ENCODE data around the gene LAMA5. TPM values are rescaled to one million over a fixed set of nuclear protein-coding genes. Genes with fewer than 3 reads are reported as not detected.

Gene LAMA5
- total and polyA plus RNA-seq, 2 of the 8 experiments (the other 6 are each of a cell fraction or from before 2014, with no cell fraction given) = 34.4 to 225 TPM

DNA sequence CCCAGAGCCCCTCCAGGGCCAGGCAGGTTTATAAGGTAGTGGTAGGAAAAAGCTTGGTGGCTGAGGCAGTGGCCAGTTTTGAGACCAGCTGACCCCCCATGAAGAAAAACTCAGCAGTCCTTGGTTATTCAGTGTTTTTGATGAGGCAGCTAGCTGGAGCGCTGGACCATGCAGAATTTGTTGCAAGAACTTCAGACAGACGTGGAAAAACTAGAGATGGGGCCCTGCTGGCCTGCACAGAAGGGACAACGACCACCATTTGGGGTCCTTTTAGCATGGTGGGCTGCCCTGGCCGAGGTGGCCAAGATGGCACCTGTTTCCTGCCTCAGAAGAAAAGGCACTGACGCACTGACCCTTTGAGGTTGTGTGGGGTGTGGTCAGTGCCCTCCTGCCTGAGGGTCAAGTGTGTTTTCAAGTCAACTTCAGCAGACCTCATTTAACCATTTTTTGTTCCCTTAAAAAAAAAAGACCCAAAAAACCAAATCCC, 22.5 kb upstream of the LAMA5 start:
- H2BK120ac ChIP-seq (replicated peaks; ENCODE audit: low read depth, low read length) = no peak overlapping the region
- H3K14ac ChIP-seq (ENCODE audit: insufficient read length) = no peak overlapping the region
- H3K9me3 ChIP-seq (ENCODE audit: insufficient read depth in 2 of 2, low read depth in 1 of 2, low read length in 1 of 2) = no peaks in the 10 kb centered on the region
- no peak overlapping the region for H3K56ac ChIP-seq (replicated peaks; ENCODE audit: insufficient read length, low read depth, low read length)
- H3K79me1 ChIP-seq (ENCODE audit: low read depth, low read length) = peaks cover 10% of the 10 kb centered on the region
- H3K4me1 ChIP-seq (replicated peaks in 1 of 4; ENCODE audit: control insufficient read depth in 3 of 4, insufficient read depth in 4 of 4, low read length in 3 of 4) = peaks cover 0 to 8% (median 2%) of the 10 kb centered on the region in 4 experiments; a peak in 5 of 7 replicates
- no peak overlapping the region for H3K18ac ChIP-seq (ENCODE audit: extremely low read depth, low read length)
- no peak overlapping the region for H2BK5ac ChIP-seq (ENCODE audit: low read depth, low read length)
- no peaks in the 10 kb centered on the region for H3K27me3 ChIP-seq (replicated peaks in 1 of 4; ENCODE audit: control insufficient read depth in 3 of 4, extremely low read depth in 1 of 4, insufficient read depth in 3 of 4, low read length in 3 of 4)
- ChIA-PET POLR2A (ENCODE audit: partially characterized antibody) (interaction anchor here (0.6 to 9.0 kb wide), 18 partner anchors 9 to 91 kb away, joined by 3 to 176 read pairs (median 6); partner anchors contain the start of genes ADRM1 and LAMA5), CTCF (ENCODE audit: partially characterized antibody) (interaction anchor here (0.8 to 9.6 kb wide), 4 partner anchors 13 to 84 kb away, joined by 3 to 103 read pairs (median 3); no protein-coding TSS in a partner anchor)
- no peak overlapping the region for H3K23ac ChIP-seq (ENCODE audit: insufficient read length)
- H2BK15ac ChIP-seq (ENCODE audit: low read length) = no peak overlapping the region
- peaks cover 4 to 34% of the 10 kb centered on the region in 2 experiments; a peak in 3 of 4 replicates for H3K79me2 ChIP-seq (ENCODE audit: control insufficient read depth in 1 of 2, insufficient read depth in 2 of 2, low read length in 2 of 2)
- FAIRE-seq = no peak
- H4K5ac ChIP-seq (ENCODE audit: insufficient read length, low read depth, low read length) = no peak overlapping the region
- no peak overlapping the region for H3K27ac ChIP-seq (ENCODE audit: low read depth, low read length)
- DNase-seq (ENCODE audit: low read depth in 1 of 2, low spot score in 2 of 2) = no peak
- H4K91ac ChIP-seq (replicated peaks; ENCODE audit: insufficient read length, low read length) = no peak overlapping the region
- no peak overlapping the region for H3K4me3 ChIP-seq (ENCODE audit: extremely low read depth in 1 of 4, insufficient read depth in 2 of 4, low read depth in 3 of 4, low read length in 4 of 4)
- H3K4me2 ChIP-seq (ENCODE audit: insufficient read depth in 1 of 2, low read depth in 2 of 2, low read length in 2 of 2) = no peak overlapping the region
- H4K8ac ChIP-seq (ENCODE audit: extremely low read depth, insufficient read depth, low read length) = no peak overlapping the region
- H3K23me2 ChIP-seq (ENCODE audit: low read depth, low read length) = peaks cover 11% of the 10 kb centered on the region; the same call in 1 of the 2 replicates
- peaks cover 8 to 19% of the 10 kb centered on the region in 2 experiments for H4K20me1 ChIP-seq (replicated peaks in 1 of 2; ENCODE audit: control insufficient read depth in 1 of 2, insufficient read depth in 2 of 2, low read length in 2 of 2)
- H2BK12ac ChIP-seq (ENCODE audit: low read depth, low read length) = no peak overlapping the region
- TF ChIP-seq BCL11A (IDR thresholded peaks at IDR 0.05; ENCODE audit: low read depth in 2 of 2, low read length in 2 of 2) (no peak), TAF7 (optimal IDR thresholded peaks at IDR 0.05; ENCODE audit: borderline replicate concordance, low read depth, low read length) (no peak), TEAD4 (IDR thresholded peaks at IDR 0.05; ENCODE audit: low read depth, low read length) (no peak), POLR2AphosphoS5 (IDR thresholded peaks at IDR 0.05; ENCODE audit: low read depth, low read length) (peak; percentile 74; the same call in 1 of the 2 replicates), POLR2A (IDR thresholded peaks at IDR 0.05; ENCODE audit: control extremely low read depth in 1 of 2, low read depth in 2 of 2, low read length in 2 of 2) (peak; percentile 14 to 26; a peak in 2 of 3 replicates), JUN (IDR thresholded peaks at IDR 0.05; ENCODE audit: low read depth, low read length) (no peak), USF2 (IDR thresholded peaks at IDR 0.05; ENCODE audit: low read length) (no peak)
- H2AFZ ChIP-seq (ENCODE audit: low read length) = no peak overlapping the region
- H2AK5ac ChIP-seq (ENCODE audit: low read depth, low read length) = no peak overlapping the region
- no peak overlapping the region for H2BK20ac ChIP-seq (ENCODE audit: low read length)
- peaks cover 18 to 24% (median 21%) of the 10 kb centered on the region in 4 experiments for H3K36me3 ChIP-seq (ENCODE audit: control insufficient read depth in 2 of 4, insufficient read depth in 4 of 4, low read length in 3 of 4)
- 80% methylated on average over 5 of the region's 5 CpGs; no CpG with 5 or more reads in 1 of the 2 experiments for WGBS, 2 experiments (ENCODE audit: extremely low coverage in 1 of 2, insufficient coverage in 1 of 2, insufficient read length in 1 of 2, insufficient replicate concordance in 2 of 2, low coverage in 1 of 2, low lambda C conversion rate in 2 of 2, missing lambda C conversion rate in 1 of 2)
- no peak overlapping the region for H3K4ac ChIP-seq (replicated peaks; ENCODE audit: insufficient read length, low read depth, low read length)
- H3K9ac ChIP-seq (replicated peaks in 1 of 4; ENCODE audit: extremely low read depth in 1 of 4, low read depth in 3 of 4, low read length in 3 of 4) = no peak overlapping the region

All from H1 (cell line).